NT2/D1 (cell line): ENCODE results near the gene PCDHA1.

Experiments
- DNase-seq: peaks from one replicate; pipeline ENCODE4 v3.0.0-alpha.2; 2011; ENCODE audit warnings: low read depth, low spot score
- H3K27me3 ChIP-seq: 2 replicates; pipeline ENCODE4 v1.6.0; 2011; ENCODE audit warnings: mild to moderate bottlenecking; ENCODE audit not compliant: insufficient read length, insufficient read depth
- H3K36me3 ChIP-seq: 2 replicates; pipeline ENCODE4 v1.6.1; 2011; ENCODE audit warnings: mild to moderate bottlenecking, low read length, mixed read lengths; ENCODE audit not compliant: insufficient read depth, insufficient read length
- H3K4me1 ChIP-seq: 2 replicates; pipeline ENCODE4 v1.5.1; 2011; ENCODE audit not compliant: insufficient read depth, insufficient read length
- H3K4me3 ChIP-seq: 2 replicates; pipeline ENCODE4 v1.5.1; 2011; ENCODE audit warnings: low read depth; ENCODE audit not compliant: insufficient read length
- H3K9ac ChIP-seq: 2 replicates; pipeline ENCODE4 v1.6.0; 2011; ENCODE audit warnings: low read depth; ENCODE audit not compliant: insufficient read length
- H3K9me3 ChIP-seq: 2 replicates; pipeline ENCODE4 v1.5.1; 2011; ENCODE audit warnings: mild to moderate bottlenecking, low read length; ENCODE audit not compliant: insufficient read depth
- SUZ12 ChIP-seq: IDR thresholded peaks from 2 replicates; pipeline ENCODE4 v1.6.1; 2011; ENCODE audit not compliant: insufficient read length, insufficient read depth; ENCODE audit errors: extremely low read depth
- YY1 ChIP-seq: IDR thresholded peaks from 2 replicates; pipeline ENCODE4 v1.6.1; 2011; ENCODE audit not compliant: insufficient read length, insufficient read depth
- ZNF274 ChIP-seq: IDR thresholded peaks from 2 replicates; pipeline ENCODE4 v1.6.1; 2011; ENCODE audit warnings: mild to moderate bottlenecking, low read depth, low read length

The PCDHA1 gene

GRCh38 chr5:140966293-140967225 is 180.6 kb downstream of the PCDHA1 start, which contains the start of gene PCDHAC2:
Gene PCDHAC2 (plus strand): TSS chr5:140966476. CDS start chr5:140966767, 291 bp downstream.
- Histone ChIP-seq H3K9ac (peak within 1 kb of the TSS; percentile 66), H3K4me1 (no peaks in the 10 kb centered on the region), H3K36me3 (no peaks in the 10 kb centered on the region), H3K27me3 (peaks cover 39% of the 10 kb centered on the region), H3K4me3 (peak within 1 kb of the TSS; percentile 56), H3K9me3 (no peaks in the 10 kb centered on the region)
- peak; percentile 57 for DNase-seq
- TF ChIP-seq ZNF274 (no peak), SUZ12 (no peak), YY1 (no peak)

GRCh38 chr5:140967226-140967893 is 181.4 kb downstream of the PCDHA1 start:
- peak overlapping the region; percentile 56 for H3K4me3 ChIP-seq
- no peak for DNase-seq

GRCh38 chr5:140969880-140970279 is 183.9 kb downstream of the PCDHA1 start:
- Histone ChIP-seq H3K4me3 (no peak overlapping the region), H3K9me3 (no peaks in the 10 kb centered on the region), H3K4me1 (no peaks in the 10 kb centered on the region), H3K36me3 (no peaks in the 10 kb centered on the region), H3K27me3 (peaks cover 33% of the 10 kb centered on the region), H3K9ac (no peak overlapping the region)
- no peak for DNase-seq
- no peak for TF ChIP-seq ZNF274
- TF ChIP-seq YY1: no peak
- TF ChIP-seq SUZ12: no peak

More at GRCh38 chr5:140967226-140967893, 181.4 kb downstream of the PCDHA1 start:
- H3K36me3 ChIP-seq: no peaks in the 10 kb centered on the region
- H3K27me3 ChIP-seq: peaks cover 39% of the 10 kb centered on the region
- H3K4me1 ChIP-seq: no peaks in the 10 kb centered on the region
- H3K9me3 ChIP-seq: no peaks in the 10 kb centered on the region
- H3K9ac ChIP-seq: peak overlapping the region; percentile 66
- TF ChIP-seq YY1 (no peak), ZNF274 (no peak), SUZ12 (no peak)

GRCh38 chr5:140973550-140973949 is 187.6 kb downstream of the PCDHA1 start:
- DNase-seq: no peak
- no peaks in the 10 kb centered on the region for H3K4me1 ChIP-seq
- H3K4me3 ChIP-seq: no peak overlapping the region
- peaks cover 5% of the 10 kb centered on the region for H3K27me3 ChIP-seq
- no peaks in the 10 kb centered on the region for H3K9me3 ChIP-seq
- no peak overlapping the region for H3K9ac ChIP-seq
- H3K36me3 ChIP-seq: no peaks in the 10 kb centered on the region
- TF ChIP-seq YY1 (no peak), SUZ12 (no peak), ZNF274 (no peak)

- H3K4me1 ChIP-seq: no peaks in the 10 kb centered on the region
- no peak for TF ChIP-seq ZNF274
- no peak for TF ChIP-seq SUZ12
- TF ChIP-seq YY1: no peak
- H3K9me3 ChIP-seq: no peaks in the 10 kb centered on the region
- H3K36me3 ChIP-seq: no peaks in the 10 kb centered on the region
- DNase-seq: no peak
- no peaks in the 10 kb centered on the region for H3K27me3 ChIP-seq
- no peak overlapping the region for H3K4me3 ChIP-seq
- no peak overlapping the region for H3K9ac ChIP-seq
Measured at GRCh38 chr5:140977003-140977402, 191.1 kb downstream of the PCDHA1 start.

- DNase-seq: no peak
- Histone ChIP-seq H3K4me3 (no peak overlapping the region), H3K27me3 (no peaks in the 10 kb centered on the region), H3K9me3 (no peaks in the 10 kb centered on the region), H3K9ac (no peak overlapping the region), H3K36me3 (no peaks in the 10 kb centered on the region), H3K4me1 (no peaks in the 10 kb centered on the region)
- TF ChIP-seq SUZ12 (no peak), ZNF274 (no peak), YY1 (no peak)
Measured at GRCh38 chr5:140978260-140978659, 192.3 kb downstream of the PCDHA1 start.

GRCh38 chr5:140978983-140979382 is 193.0 kb downstream of the PCDHA1 start:
- no peaks in the 10 kb centered on the region for H3K9me3 ChIP-seq
- H3K36me3 ChIP-seq: no peaks in the 10 kb centered on the region
- H3K4me3 ChIP-seq: no peak overlapping the region
- H3K4me1 ChIP-seq: no peaks in the 10 kb centered on the region
- no peak for DNase-seq
- H3K9ac ChIP-seq: no peak overlapping the region
- H3K27me3 ChIP-seq: no peaks in the 10 kb centered on the region
- no peak for TF ChIP-seq YY1
- TF ChIP-seq SUZ12: no peak
- TF ChIP-seq ZNF274: no peak
